ENCODE measurements around the gene PRDM16. TPM values are rescaled to one million over a fixed set of nuclear protein-coding genes. Genes with fewer than 3 reads are reported as not detected.

PRDM16 gene
- total and polyA plus RNA-seq, 4 donors, result 0.05 to 0.67 (median 0.19) TPM

DNA sequence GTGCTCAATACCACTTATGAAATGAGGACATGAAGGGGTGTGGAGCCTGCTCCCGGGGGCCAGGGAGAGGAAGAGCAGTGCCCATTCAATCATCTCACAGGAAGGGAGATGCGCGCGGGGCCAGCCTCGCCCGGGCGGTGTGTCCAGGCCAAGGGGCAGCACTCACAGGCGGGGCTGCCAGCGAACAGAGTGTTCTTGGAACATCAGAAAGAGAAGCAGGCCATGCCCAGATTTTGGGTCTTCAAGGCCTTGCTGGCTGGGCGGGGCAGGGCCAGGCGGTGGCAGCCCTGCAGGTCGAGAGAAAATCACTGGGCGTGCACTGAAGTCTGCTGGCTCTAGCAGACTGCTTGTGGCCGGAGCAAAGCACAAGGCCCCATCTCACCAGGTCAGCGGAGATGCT is 168.6 kb downstream of the PRDM16 start:
- DNase-seq (ENCODE audit: low spot score), result no peak
- WGBS, result 89% methylated on average over 15 of the region's 15 CpGs
- no peaks in the 10 kb centered on the region for H3K27me3 ChIP-seq (ENCODE audit: control insufficient read depth in 4 of 4, insufficient read depth in 4 of 4, low read length in 3 of 4)

More for the DNA sequence above, 168.6 kb downstream of the PRDM16 start:
- Histone ChIP-seq H3K4me3 (ENCODE audit: low read depth in 1 of 3, low read length in 3 of 3) (no peak overlapping the region), H3K9me3 (ENCODE audit: control insufficient read depth in 4 of 4, low read length in 3 of 4) (peaks cover 0 to 8% (median 5%) of the 10 kb centered on the region in 4 donors), H3K9ac (ENCODE audit: low read depth in 1 of 2, low read length in 2 of 2) (no peak overlapping the region), H3K36me3 (ENCODE audit: control insufficient read depth in 4 of 4, insufficient read depth in 3 of 4, low read depth in 1 of 4, low read length in 3 of 4) (no peaks in the 10 kb centered on the region), H3K4me1 (ENCODE audit: control insufficient read depth in 4 of 4, insufficient read depth in 4 of 4, low read length in 3 of 4) (no peaks in the 10 kb centered on the region), H3K27ac (ENCODE audit: low read depth in 1 of 2, low read length in 2 of 2) (no peak overlapping the region)
- no peak for TF ChIP-seq TAF1 (conservative IDR thresholded peaks at IDR 0.05)
- TF ChIP-seq, protein P1, sequence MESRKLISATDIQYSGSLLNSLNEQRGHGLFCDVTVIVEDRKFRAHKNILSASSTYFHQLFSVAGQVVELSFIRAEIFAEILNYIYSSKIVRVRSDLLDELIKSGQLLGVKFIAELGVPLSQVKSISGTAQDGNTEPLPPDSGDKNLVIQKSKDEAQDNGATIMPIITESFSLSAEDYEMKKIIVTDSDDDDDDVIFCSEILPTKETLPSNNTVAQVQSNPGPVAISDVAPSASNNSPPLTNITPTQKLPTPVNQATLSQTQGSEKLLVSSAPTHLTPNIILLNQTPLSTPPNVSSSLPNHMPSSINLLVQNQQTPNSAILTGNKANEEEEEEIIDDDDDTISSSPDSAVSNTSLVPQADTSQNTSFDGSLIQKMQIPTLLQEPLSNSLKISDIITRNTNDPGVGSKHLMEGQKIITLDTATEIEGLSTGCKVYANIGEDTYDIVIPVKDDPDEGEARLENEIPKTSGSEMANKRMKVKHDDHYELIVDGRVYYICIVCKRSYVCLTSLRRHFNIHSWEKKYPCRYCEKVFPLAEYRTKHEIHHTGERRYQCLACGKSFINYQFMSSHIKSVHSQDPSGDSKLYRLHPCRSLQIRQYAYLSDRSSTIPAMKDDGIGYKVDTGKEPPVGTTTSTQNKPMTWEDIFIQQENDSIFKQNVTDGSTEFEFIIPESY (IDR thresholded peaks at IDR 0.05), result no peak
- TF ChIP-seq FOXA1 (IDR thresholded peaks at IDR 0.05), result no peak
- TF ChIP-seq, protein P2, sequence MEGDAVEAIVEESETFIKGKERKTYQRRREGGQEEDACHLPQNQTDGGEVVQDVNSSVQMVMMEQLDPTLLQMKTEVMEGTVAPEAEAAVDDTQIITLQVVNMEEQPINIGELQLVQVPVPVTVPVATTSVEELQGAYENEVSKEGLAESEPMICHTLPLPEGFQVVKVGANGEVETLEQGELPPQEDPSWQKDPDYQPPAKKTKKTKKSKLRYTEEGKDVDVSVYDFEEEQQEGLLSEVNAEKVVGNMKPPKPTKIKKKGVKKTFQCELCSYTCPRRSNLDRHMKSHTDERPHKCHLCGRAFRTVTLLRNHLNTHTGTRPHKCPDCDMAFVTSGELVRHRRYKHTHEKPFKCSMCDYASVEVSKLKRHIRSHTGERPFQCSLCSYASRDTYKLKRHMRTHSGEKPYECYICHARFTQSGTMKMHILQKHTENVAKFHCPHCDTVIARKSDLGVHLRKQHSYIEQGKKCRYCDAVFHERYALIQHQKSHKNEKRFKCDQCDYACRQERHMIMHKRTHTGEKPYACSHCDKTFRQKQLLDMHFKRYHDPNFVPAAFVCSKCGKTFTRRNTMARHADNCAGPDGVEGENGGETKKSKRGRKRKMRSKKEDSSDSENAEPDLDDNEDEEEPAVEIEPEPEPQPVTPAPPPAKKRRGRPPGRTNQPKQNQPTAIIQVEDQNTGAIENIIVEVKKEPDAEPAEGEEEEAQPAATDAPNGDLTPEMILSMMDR (IDR thresholded peaks at IDR 0.05; ENCODE audit: low read depth, low read length, missing input control), result no peak
- TF ChIP-seq, protein P3, sequence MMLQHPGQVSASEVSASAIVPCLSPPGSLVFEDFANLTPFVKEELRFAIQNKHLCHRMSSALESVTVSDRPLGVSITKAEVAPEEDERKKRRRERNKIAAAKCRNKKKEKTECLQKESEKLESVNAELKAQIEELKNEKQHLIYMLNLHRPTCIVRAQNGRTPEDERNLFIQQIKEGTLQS (IDR thresholded peaks at IDR 0.05), result no peak
- no peak for TF ChIP-seq HNF4G (IDR thresholded peaks at IDR 0.05)
- TF ChIP-seq FOXA2 (IDR thresholded peaks at IDR 0.05), result no peak
- TF ChIP-seq YY1 (IDR thresholded peaks at IDR 0.05), result no peak
- no peak for TF ChIP-seq GABPA (IDR thresholded peaks at IDR 0.05 in 1 of 2, conservative IDR thresholded peaks at IDR 0.05 in 1 of 2)
- no peak for TF ChIP-seq NR2F2 (IDR thresholded peaks at IDR 0.05)
- TF ChIP-seq SP1 (IDR thresholded peaks at IDR 0.05), result no peak
- TF ChIP-seq, protein P4, sequence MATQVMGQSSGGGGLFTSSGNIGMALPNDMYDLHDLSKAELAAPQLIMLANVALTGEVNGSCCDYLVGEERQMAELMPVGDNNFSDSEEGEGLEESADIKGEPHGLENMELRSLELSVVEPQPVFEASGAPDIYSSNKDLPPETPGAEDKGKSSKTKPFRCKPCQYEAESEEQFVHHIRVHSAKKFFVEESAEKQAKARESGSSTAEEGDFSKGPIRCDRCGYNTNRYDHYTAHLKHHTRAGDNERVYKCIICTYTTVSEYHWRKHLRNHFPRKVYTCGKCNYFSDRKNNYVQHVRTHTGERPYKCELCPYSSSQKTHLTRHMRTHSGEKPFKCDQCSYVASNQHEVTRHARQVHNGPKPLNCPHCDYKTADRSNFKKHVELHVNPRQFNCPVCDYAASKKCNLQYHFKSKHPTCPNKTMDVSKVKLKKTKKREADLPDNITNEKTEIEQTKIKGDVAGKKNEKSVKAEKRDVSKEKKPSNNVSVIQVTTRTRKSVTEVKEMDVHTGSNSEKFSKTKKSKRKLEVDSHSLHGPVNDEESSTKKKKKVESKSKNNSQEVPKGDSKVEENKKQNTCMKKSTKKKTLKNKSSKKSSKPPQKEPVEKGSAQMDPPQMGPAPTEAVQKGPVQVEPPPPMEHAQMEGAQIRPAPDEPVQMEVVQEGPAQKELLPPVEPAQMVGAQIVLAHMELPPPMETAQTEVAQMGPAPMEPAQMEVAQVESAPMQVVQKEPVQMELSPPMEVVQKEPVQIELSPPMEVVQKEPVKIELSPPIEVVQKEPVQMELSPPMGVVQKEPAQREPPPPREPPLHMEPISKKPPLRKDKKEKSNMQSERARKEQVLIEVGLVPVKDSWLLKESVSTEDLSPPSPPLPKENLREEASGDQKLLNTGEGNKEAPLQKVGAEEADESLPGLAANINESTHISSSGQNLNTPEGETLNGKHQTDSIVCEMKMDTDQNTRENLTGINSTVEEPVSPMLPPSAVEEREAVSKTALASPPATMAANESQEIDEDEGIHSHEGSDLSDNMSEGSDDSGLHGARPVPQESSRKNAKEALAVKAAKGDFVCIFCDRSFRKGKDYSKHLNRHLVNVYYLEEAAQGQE (IDR thresholded peaks at IDR 0.05), result no peak
- no peak for TF ChIP-seq EGR1 (IDR thresholded peaks at IDR 0.05; ENCODE audit: low read depth in 2 of 2)
- TF ChIP-seq, protein P5, sequence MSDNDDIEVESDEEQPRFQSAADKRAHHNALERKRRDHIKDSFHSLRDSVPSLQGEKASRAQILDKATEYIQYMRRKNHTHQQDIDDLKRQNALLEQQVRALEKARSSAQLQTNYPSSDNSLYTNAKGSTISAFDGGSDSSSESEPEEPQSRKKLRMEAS (IDR thresholded peaks at IDR 0.05), result no peak
- TF ChIP-seq JUND (IDR thresholded peaks at IDR 0.05), result no peak
- no peak for TF ChIP-seq RAD21 (IDR thresholded peaks at IDR 0.05)
- no peak for TF ChIP-seq HNF4A (conservative IDR thresholded peaks at IDR 0.05)
- TF ChIP-seq RXRA (IDR thresholded peaks at IDR 0.05), result no peak
